Testis (tissue), 2 donors: ENCODE measurements around the gene ZMYND11.

ENCODE experiments used
- POLR2A ChIP-seq: fragments of 450-650 bp; IDR thresholded peaks from one replicate; pipeline ENCODE4 v1.6.1; 2017; ENCODE audit warnings: antibody characterized with exemption, mild to moderate bottlenecking, moderate library complexity
- TF ChIP-seq, protein P1 (sequence below), 3 experiments: fragments of 450-650 bp in 2 of 3; fragments of 200-600 bp in 1 of 3; sonication (generic) in 1 of 3; IDR thresholded peaks; one replicate each; pipeline ENCODE4 v1.5.1; 2016 to 2019; ENCODE audit warnings: antibody characterized with exemption in 3 of 3, mild to moderate bottlenecking in 2 of 3, moderate library complexity in 1 of 3

- no peak for TF ChIP-seq POLR2A
- TF ChIP-seq, protein P1, sequence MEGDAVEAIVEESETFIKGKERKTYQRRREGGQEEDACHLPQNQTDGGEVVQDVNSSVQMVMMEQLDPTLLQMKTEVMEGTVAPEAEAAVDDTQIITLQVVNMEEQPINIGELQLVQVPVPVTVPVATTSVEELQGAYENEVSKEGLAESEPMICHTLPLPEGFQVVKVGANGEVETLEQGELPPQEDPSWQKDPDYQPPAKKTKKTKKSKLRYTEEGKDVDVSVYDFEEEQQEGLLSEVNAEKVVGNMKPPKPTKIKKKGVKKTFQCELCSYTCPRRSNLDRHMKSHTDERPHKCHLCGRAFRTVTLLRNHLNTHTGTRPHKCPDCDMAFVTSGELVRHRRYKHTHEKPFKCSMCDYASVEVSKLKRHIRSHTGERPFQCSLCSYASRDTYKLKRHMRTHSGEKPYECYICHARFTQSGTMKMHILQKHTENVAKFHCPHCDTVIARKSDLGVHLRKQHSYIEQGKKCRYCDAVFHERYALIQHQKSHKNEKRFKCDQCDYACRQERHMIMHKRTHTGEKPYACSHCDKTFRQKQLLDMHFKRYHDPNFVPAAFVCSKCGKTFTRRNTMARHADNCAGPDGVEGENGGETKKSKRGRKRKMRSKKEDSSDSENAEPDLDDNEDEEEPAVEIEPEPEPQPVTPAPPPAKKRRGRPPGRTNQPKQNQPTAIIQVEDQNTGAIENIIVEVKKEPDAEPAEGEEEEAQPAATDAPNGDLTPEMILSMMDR (IDR thresholded peaks at IDR 0.05) = no peak
Measured at GRCh38 chr10:210297-210696, 75.0 kb downstream of the ZMYND11 start.
